ENCODE results near the gene TMEM184B.
"Not testable (repeated sequence)": the region's sequence is repeated elsewhere in the genome, so short reads cannot be mapped to it uniquely, and the experiment has no call there.

Gene TMEM184B

DNA sequence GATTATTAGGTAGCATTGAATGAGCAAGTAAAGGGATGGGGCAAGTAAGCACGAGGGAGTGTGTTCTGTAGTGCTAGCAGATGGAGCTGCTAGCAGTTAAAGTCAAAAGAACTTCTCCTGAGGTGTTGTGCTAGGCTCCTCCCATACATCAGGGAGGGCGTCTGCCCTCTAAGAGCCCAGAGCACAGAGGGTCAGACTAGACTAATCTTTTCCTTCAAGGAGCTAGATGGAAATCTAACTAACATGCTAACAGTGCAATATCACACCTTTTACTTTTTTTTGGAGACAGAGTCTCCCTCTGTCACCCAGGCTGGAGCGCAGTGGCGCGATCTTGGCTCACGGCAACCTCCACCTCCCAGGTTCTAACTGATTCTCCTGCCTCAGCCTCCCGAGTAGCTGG, 88.0 kb downstream of the TMEM184B start:
- Histone ChIP-seq H4K20me1 (ENCODE audit: low read depth, low read length) (no peaks in the 10 kb centered on the region), H3K4me3 (ENCODE audit: insufficient read depth, low read length, poor library complexity, severe bottlenecking) (no peak overlapping the region), H3K27ac (ENCODE audit: low read depth, low read length) (no peak overlapping the region), H3K36me3 (ENCODE audit: low read length) (no peaks in the 10 kb centered on the region), H3K4me2 (ENCODE audit: low read depth, low read length, poor library complexity, severe bottlenecking) (no peak overlapping the region), H3K9me2 (replicated peaks; ENCODE audit: insufficient read depth, low read length) (no peaks in the 10 kb centered on the region), H3K27me3 (ENCODE audit: low read length) (no peaks in the 10 kb centered on the region), H3K9me3 (ENCODE audit: insufficient read depth, low read length) (no peaks in the 10 kb centered on the region), H3F3A (ENCODE audit: insufficient read depth) (peaks cover 9% of the 10 kb centered on the region; the same call in 1 of the 2 replicates), H3K9ac (ENCODE audit: low read length) (no peak overlapping the region), H3K79me2 (ENCODE audit: insufficient read depth, low read length) (no peaks in the 10 kb centered on the region), H2AFZ (ENCODE audit: low read depth, low read length, severe bottlenecking) (no peak overlapping the region)
- TF ChIP-seq, protein P1, sequence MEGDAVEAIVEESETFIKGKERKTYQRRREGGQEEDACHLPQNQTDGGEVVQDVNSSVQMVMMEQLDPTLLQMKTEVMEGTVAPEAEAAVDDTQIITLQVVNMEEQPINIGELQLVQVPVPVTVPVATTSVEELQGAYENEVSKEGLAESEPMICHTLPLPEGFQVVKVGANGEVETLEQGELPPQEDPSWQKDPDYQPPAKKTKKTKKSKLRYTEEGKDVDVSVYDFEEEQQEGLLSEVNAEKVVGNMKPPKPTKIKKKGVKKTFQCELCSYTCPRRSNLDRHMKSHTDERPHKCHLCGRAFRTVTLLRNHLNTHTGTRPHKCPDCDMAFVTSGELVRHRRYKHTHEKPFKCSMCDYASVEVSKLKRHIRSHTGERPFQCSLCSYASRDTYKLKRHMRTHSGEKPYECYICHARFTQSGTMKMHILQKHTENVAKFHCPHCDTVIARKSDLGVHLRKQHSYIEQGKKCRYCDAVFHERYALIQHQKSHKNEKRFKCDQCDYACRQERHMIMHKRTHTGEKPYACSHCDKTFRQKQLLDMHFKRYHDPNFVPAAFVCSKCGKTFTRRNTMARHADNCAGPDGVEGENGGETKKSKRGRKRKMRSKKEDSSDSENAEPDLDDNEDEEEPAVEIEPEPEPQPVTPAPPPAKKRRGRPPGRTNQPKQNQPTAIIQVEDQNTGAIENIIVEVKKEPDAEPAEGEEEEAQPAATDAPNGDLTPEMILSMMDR (IDR thresholded peaks at IDR 0.05; ENCODE audit: insufficient read depth, low read length, poor library complexity, severe bottlenecking), result no peak
- no peak for TF ChIP-seq EZH2phosphoT487 (conservative IDR thresholded peaks at IDR 0.05; ENCODE audit: low read length)

DNA sequence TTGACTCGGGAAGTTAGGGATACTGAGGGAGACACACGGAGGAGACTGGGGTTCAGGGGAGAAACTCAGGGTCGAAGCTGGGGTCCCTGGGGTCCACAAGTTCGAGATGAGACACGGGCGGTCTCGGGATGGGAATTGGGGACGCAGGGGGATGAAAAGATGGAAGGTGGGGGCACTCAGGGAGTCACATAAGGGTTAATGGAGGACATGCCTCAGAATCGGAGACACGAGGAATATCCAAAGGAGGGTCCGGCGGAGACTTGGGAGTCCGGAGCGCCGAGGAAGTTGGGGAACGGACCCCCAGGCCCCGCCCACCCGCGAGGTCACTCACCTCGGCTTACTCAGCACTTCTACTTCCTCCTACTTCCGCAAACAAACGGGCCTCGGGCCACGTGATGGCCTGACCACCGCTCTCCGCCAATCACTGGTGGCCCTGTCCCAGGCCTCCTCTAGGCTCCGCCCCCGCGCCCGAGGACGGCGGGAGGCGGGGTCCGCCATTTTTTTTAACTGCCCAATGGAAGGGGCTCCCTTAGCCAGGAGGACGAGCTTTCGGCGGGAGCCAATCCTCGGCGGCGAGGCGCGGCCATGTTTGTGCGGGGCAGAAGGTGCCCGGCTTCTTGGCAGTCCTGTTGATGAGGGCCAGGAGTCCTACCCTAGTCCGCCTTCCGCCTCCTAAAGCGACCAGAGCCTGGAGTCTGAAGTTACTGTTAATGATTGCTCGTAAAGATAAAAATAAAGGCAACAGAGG, 91.2 kb downstream of the TMEM184B start, which contains the start of gene PLA2G6:
Gene PLA2G6 (minus strand): TSS at position 378 of the 748 bp plus-strand sequence. CDS start 12,404 bp downstream, outside the sequence.
- Histone ChIP-seq H3K4me2 (ENCODE audit: low read depth, low read length, poor library complexity, severe bottlenecking) (peak within 1 kb of the TSS; percentile 90), H3K4me3 (ENCODE audit: insufficient read depth, low read length, poor library complexity, severe bottlenecking) (peak within 1 kb of the TSS; percentile 75), H3K36me3 (ENCODE audit: low read length) (no peaks in the 10 kb centered on the region), H2AFZ (ENCODE audit: low read depth, low read length, severe bottlenecking) (peak within 1 kb of the TSS; percentile 61), H3K27ac (ENCODE audit: low read depth, low read length) (peak within 1 kb of the TSS; percentile 66), H3K9ac (ENCODE audit: low read length) (peak within 1 kb of the TSS; percentile 82), H3F3A (ENCODE audit: insufficient read depth) (peaks cover 9% of the 10 kb centered on the region; the same call in 1 of the 2 replicates), H3K27me3 (ENCODE audit: low read length) (no peaks in the 10 kb centered on the region), H3K9me2 (replicated peaks; ENCODE audit: insufficient read depth, low read length) (no peaks in the 10 kb centered on the region), H3K9me3 (ENCODE audit: insufficient read depth, low read length) (no peaks in the 10 kb centered on the region), H4K20me1 (ENCODE audit: low read depth, low read length) (no peaks in the 10 kb centered on the region), H3K79me2 (ENCODE audit: insufficient read depth, low read length) (no peaks in the 10 kb centered on the region)
- TF ChIP-seq, protein P1 (IDR thresholded peaks at IDR 0.05; ENCODE audit: insufficient read depth, low read length, poor library complexity, severe bottlenecking), result no peak
- TF ChIP-seq EZH2phosphoT487 (conservative IDR thresholded peaks at IDR 0.05; ENCODE audit: low read length), result no peak

- Histone ChIP-seq H3K9me3 (ENCODE audit: insufficient read depth, low read length) (no peaks in the 10 kb centered on the region), H4K20me1 (ENCODE audit: low read depth, low read length) (no peaks in the 10 kb centered on the region), H3K36me3 (ENCODE audit: low read length) (no peaks in the 10 kb centered on the region), H3K27ac (ENCODE audit: low read depth, low read length) (peak overlapping the region; percentile 66), H3K9ac (ENCODE audit: low read length) (peak overlapping the region; percentile 82), H3K9me2 (replicated peaks; ENCODE audit: insufficient read depth, low read length) (no peaks in the 10 kb centered on the region), H3K4me2 (ENCODE audit: low read depth, low read length, poor library complexity, severe bottlenecking) (peak overlapping the region; percentile 90), H3K79me2 (ENCODE audit: insufficient read depth, low read length) (no peaks in the 10 kb centered on the region), H3K4me3 (ENCODE audit: insufficient read depth, low read length, poor library complexity, severe bottlenecking) (peak overlapping the region; percentile 75), H3K27me3 (ENCODE audit: low read length) (no peaks in the 10 kb centered on the region), H2AFZ (ENCODE audit: low read depth, low read length, severe bottlenecking) (peak overlapping the region; percentile 57), H3F3A (ENCODE audit: insufficient read depth) (peaks cover 9% of the 10 kb centered on the region; the same call in 1 of the 2 replicates)
- no peak for TF ChIP-seq EZH2phosphoT487 (conservative IDR thresholded peaks at IDR 0.05; ENCODE audit: low read length)
Observed at GRCh38 chr22:38180841-38181452, 91.9 kb downstream of the TMEM184B start.

- not testable (repeated sequence) for H3K36me3 ChIP-seq (ENCODE audit: low read length); H3K9ac ChIP-seq (ENCODE audit: low read length); H2AFZ ChIP-seq (ENCODE audit: low read depth, low read length, severe bottlenecking); H3F3A ChIP-seq (ENCODE audit: insufficient read depth); H3K4me2 ChIP-seq (ENCODE audit: low read depth, low read length, poor library complexity, severe bottlenecking); H4K20me1 ChIP-seq (ENCODE audit: low read depth, low read length); H3K79me2 ChIP-seq (ENCODE audit: insufficient read depth, low read length); H3K4me3 ChIP-seq (ENCODE audit: insufficient read depth, low read length, poor library complexity, severe bottlenecking); H3K27me3 ChIP-seq (ENCODE audit: low read length); H3K27ac ChIP-seq (ENCODE audit: low read depth, low read length); H3K9me2 ChIP-seq (replicated peaks; ENCODE audit: insufficient read depth, low read length); H3K9me3 ChIP-seq (ENCODE audit: insufficient read depth, low read length)
Observed at GRCh38 chr22:38178605-38178937, 94.2 kb downstream of the TMEM184B start.

All from SU-DHL-6 (cell line).